RWPE1 (cell line): ENCODE measurements around the gene ANKRD13A.
"Not testable (repeated sequence)": the region's sequence is repeated elsewhere in the genome, so short reads cannot be mapped to it uniquely, and the experiment has no call there.

Experiments
- CTCF ChIA-PET: fragments of 350-600 bp; sonication (Branson Sonifier 250); formaldehyde crosslinking; extraction: SDS; loops from one replicate; lab custom pipeline; 2021; lab: Yijun Ruan, JAX
- POLR2A ChIA-PET: fragments of 400-600 bp; formaldehyde crosslinking; extraction: SDS; loops from one replicate; lab custom pipeline; 2020; ENCODE audit warnings: antibody characterized with exemption; ENCODE audit not compliant: low non-redundant PET; lab: Yijun Ruan, JAX
- DNase-seq: peaks from one replicate; pipeline ENCODE4 v3.0.0; 2012; ENCODE audit warnings: low spot score
- H3K27ac ChIP-seq: fragments of 450-650 bp; 2 replicates; pipeline ENCODE4 v1.5.1; 2017
- TF ChIP-seq, protein P1 (sequence below): fragments of 450-650 bp; conservative IDR thresholded peaks from 2 replicates; pipeline ENCODE4 v1.5.1; 2017; ENCODE audit warnings: low read depth, mild to moderate bottlenecking

ANKRD13A gene

GRCh38 chr12:110067531-110067930 lies 68.3 kb downstream of the ANKRD13A start:
- peak; percentile 14 for DNase-seq
- TF ChIP-seq, protein P1, sequence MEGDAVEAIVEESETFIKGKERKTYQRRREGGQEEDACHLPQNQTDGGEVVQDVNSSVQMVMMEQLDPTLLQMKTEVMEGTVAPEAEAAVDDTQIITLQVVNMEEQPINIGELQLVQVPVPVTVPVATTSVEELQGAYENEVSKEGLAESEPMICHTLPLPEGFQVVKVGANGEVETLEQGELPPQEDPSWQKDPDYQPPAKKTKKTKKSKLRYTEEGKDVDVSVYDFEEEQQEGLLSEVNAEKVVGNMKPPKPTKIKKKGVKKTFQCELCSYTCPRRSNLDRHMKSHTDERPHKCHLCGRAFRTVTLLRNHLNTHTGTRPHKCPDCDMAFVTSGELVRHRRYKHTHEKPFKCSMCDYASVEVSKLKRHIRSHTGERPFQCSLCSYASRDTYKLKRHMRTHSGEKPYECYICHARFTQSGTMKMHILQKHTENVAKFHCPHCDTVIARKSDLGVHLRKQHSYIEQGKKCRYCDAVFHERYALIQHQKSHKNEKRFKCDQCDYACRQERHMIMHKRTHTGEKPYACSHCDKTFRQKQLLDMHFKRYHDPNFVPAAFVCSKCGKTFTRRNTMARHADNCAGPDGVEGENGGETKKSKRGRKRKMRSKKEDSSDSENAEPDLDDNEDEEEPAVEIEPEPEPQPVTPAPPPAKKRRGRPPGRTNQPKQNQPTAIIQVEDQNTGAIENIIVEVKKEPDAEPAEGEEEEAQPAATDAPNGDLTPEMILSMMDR = no peak
- CTCF ChIA-PET = no interaction called here
- H3K27ac ChIP-seq = no peak overlapping the region
- POLR2A ChIA-PET = no interaction called here

DNA sequence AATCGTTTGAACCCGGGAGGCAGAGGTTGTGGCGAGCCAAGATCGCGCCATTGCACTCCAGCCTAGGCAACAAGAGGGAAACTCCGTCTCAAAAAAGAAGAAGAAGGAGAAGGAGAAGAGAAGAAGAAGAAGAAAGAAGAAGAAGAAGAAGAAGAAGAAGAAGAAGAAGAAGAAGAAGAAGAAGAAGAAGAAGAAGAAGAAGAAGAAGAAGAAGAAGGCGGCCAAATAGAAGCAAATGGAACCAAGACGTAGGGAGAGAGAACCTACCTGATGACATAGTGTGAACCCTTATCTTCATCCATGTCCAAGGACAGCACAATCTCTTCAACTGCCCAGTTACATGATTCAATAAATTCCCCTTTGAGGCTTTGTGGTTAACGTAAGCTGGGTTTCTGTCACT lies 68.9 kb downstream of the ANKRD13A start:
- DNase-seq, POLR2A ChIA-PET, H3K27ac ChIP-seq: not testable (repeated sequence)
- CTCF ChIA-PET = interaction anchor here (0.5 kb wide), 1 partner anchor 1549 kb away, joined by 5 read pairs; no protein-coding TSS in a partner anchor

GRCh38 chr12:110068654-110069053 lies 69.4 kb downstream of the ANKRD13A start:
- TF ChIP-seq, protein P1 = no peak
- ChIA-PET CTCF (interaction anchor here (0.5 kb wide), 1 partner anchor 1549 kb away, joined by 5 read pairs; no protein-coding TSS in a partner anchor), POLR2A (no interaction called here)
- no peak for DNase-seq
- H3K27ac ChIP-seq = no peak overlapping the region

- CTCF ChIA-PET = no interaction called here
- H3K27ac ChIP-seq = no peak overlapping the region
- POLR2A ChIA-PET = no interaction called here
- no peak for DNase-seq
- TF ChIP-seq, protein P1 = no peak
Observed at GRCh38 chr12:110071504-110071903, 72.3 kb downstream of the ANKRD13A start.

DNA sequence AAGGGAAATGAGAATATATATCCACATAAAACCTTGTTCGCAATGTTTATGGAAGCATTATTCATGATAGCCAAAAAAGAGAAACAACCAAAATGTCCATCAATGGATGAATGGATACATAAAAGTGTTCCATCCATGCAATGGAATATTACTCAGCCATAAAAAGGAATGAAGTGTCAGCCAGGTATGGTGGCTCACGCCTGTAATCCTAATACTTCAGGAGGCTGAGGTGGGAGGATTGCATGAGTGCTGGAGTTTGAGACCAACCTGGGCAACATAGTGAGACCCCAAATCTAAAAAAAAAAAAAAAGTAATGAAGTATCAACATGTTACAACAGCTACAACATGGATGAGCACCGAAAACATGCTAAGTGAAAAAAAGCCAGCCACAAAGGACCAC lies 72.7 kb downstream of the ANKRD13A start:
- TF ChIP-seq, protein P1 = no peak
- ChIA-PET CTCF (no interaction called here), POLR2A (no interaction called here)
- no peak for DNase-seq
- H3K27ac ChIP-seq = no peak overlapping the region

DNA sequence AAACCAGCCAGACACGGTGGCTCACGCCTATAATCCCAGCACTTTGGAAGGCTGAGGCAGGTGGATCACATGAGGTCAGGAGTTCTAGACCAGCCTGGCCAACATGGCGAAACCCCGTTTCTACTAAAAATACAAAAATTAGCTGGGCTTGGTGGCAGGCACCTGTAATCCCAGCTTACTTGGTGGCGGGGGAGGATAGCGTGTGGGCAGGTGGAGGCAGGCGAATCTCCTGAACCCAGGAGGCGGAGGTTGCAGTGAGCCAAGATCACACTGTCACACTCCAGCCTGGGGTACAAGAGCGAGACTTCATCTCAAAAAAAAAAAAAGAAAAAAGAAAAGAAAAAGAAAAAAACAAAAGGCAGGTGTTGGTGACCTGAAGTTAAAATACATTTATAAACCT lies 73.4 kb downstream of the ANKRD13A start:
- H3K27ac ChIP-seq, DNase-seq, POLR2A ChIA-PET, CTCF ChIA-PET: not testable (repeated sequence)

- TF ChIP-seq, protein P1 = no peak
- POLR2A ChIA-PET = no interaction called here
- CTCF ChIA-PET = interaction anchor here (0.5 to 0.6 kb wide), 2 partner anchors 338 to 371 kb away, joined by 3 to 4 read pairs; no protein-coding TSS in a partner anchor
- peak; percentile 8 for DNase-seq
- H3K27ac ChIP-seq = no peak overlapping the region
Observed at GRCh38 chr12:110073049-110073831, 74.0 kb downstream of the ANKRD13A start.
